Occipital lobe (tissue), 2 donors: ENCODE data around the gene ADGRF3. TPM values are rescaled to one million over a fixed set of nuclear protein-coding genes. Genes with fewer than 3 reads are reported as not detected.
"Not testable (repeated sequence)": the region's sequence is repeated elsewhere in the genome, so short reads cannot be mapped to it uniquely, and the experiment has no call there.

ENCODE experiments used
- DNase-seq: peaks from one replicate; lab custom pipeline; 2025; lab: John Stamatoyannopoulos, UW
- total RNA-seq: library from RNA; depleted of rRNA; stranded (reverse); fragments of >200 nt; gene quantifications from one replicate; pipeline ENCODE4 v1.2.3, GENCODE V29; 2014

Gene ADGRF3
- total RNA-seq, 1 donor from 2014 or later, result 0.16 TPM

DNA sequence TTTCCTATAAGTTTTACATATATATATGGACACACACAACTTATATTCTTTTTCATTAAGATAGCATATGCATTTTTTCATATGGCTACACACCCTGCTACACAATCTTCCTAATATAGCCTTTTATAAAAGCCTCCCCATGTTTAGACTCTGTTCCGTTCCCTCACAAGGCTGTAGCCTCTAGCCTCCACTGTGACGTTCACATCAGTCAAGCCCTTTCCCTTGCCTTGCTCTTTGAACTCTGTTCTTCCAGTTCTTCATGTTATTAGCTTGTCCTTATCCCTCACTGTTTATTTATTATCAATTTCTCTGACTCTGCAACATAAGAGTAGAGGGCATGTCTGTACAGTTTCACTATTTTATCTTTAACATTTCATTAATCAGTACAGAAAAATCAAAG is 63.0 kb downstream of the ADGRF3 start:
- DNase-seq, result no peak

DNA sequence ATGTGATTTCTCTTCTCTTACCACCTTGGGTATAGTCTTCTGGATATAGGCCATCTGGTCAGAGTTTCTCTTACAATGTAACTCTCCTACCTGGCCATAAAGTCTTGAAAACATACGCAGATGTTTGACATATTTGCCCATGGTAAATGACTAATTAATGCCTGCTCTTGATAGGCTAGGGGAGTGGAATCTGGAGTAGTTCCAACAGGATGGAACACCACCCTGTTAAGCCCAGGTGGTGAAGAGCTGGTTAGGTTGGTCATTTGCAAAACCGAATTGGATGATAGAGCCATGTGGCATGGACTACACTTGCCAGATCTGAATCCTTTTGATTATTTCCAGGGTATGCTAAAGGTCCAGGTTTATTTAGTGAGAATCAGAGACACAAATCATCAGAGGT is 65.4 kb downstream of the ADGRF3 start:
- DNase-seq, result no peak

- no peak for DNase-seq
Observed at GRCh38 chr2:26279886-26280285, 66.7 kb downstream of the ADGRF3 start.

- no peak for DNase-seq
Observed at GRCh38 chr2:26276484-26277227, 69.9 kb downstream of the ADGRF3 start.

DNA sequence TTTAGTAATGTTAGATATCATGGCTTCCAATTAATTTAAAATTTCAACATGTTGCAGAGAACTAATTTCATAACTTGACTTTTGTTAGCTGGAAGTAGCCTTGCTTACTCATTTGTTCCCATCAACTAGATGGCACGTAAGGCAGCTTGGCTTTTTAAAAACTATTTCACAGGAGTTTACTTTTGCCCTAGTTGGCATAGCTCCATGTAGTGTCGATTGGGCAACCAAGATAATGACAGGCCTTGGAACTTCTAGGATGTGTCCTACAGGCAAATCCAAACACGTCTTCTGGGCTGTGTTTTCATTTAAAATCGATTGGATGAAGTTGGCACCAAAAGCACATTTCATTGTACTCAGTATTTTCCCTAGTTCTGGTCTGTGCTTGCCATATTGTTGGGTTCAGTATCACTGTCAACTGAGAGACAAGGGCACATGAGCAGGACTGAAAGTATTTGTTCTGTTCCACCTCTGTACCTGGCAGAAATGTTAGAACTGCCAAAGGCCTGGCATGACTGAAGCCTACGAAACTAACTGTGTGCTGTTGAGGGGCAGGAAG is 72.5 kb downstream of the ADGRF3 start:
- DNase-seq, result no peak

DNA sequence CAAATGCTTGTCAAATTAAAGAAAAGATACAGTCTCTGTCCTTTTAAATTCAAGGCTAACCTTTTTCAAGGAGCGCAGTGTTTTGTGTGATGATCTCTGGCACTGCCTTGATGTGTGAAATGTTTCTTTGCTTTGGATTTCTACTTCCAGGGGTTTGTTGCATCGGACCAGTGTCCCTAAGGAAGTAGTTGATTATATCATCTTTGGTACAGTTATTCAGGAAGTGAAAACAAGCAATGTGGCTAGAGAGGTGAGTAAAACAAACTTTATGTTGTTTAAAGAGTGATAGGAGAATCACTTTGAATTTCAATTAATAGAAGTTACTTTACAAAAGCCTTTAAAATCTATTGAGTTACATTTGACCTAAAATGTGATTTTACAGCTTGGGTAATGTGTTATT is 73.1 kb downstream of the ADGRF3 start:
- DNase-seq, result no peak

- no peak for DNase-seq
Observed at GRCh38 chr2:26270373-26270772, 76.2 kb downstream of the ADGRF3 start.

GRCh38 chr2:26269571-26270158 is 76.9 kb downstream of the ADGRF3 start:
- DNase-seq, result no peak

GRCh38 chr2:26268670-26269385 is 77.8 kb downstream of the ADGRF3 start:
- not testable (repeated sequence) for DNase-seq

GRCh38 chr2:26268213-26268612 is 78.4 kb downstream of the ADGRF3 start:
- no peak for DNase-seq

DNA sequence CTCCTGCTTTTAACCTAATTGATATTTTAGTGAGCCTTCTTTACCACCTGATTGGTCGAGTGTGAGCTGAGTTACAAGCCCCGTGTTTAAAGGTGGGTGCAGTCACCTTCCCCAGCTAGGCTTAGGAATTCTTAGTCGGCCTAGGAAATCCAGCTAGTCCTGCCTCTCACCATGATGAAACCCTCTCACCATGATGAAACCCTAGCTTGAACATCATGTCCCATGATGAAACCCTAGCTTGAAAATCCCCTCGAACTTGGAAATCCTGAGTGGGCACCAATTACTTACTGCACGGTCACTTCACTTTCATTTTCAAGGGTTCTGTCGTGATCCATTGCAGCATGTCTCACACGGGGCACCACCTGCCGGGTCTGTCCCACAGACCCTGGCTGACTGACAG is 87.8 kb downstream of the ADGRF3 start:
- DNase-seq, result not testable (repeated sequence)

Other genes with a start within 250 kb of the ADGRF3 start
- 7.0 TPM for gene GAREM2, start 173.7 kb downstream of the ADGRF3 start, total RNA-seq
- gene HADHA, start 102.2 kb downstream of the ADGRF3 start, total RNA-seq, result 89.1 TPM
- 41.8 TPM for gene HADHB, start 101.8 kb downstream of the ADGRF3 start, total RNA-seq
- 70.2 TPM for gene SELENOI, start 646 bp downstream of the ADGRF3 start, total RNA-seq
- 5.6 TPM for gene DRC1, start 55.1 kb upstream of the ADGRF3 start, total RNA-seq
- gene OTOF, start 131.3 kb upstream of the ADGRF3 start, total RNA-seq, result 0.47 TPM